HG02763 (cell line): ENCODE results near the gene IDUA.
A peak's percentile ranks its signal among the peaks of the same experiment; 100 is the strongest.
"Not testable (repeated sequence)": the region's sequence is repeated elsewhere in the genome, so short reads cannot be mapped to it uniquely, and the experiment has no call there.

Experiments used
- ATAC-seq: cut with Tn5 transposase; IDR thresholded peaks from one replicate; pipeline ENCODE4 v1.9.1; 2021; ENCODE audit warnings: mild to moderate bottlenecking, moderate library complexity; ENCODE audit not compliant: unreplicated experiment

Gene IDUA

DNA sequence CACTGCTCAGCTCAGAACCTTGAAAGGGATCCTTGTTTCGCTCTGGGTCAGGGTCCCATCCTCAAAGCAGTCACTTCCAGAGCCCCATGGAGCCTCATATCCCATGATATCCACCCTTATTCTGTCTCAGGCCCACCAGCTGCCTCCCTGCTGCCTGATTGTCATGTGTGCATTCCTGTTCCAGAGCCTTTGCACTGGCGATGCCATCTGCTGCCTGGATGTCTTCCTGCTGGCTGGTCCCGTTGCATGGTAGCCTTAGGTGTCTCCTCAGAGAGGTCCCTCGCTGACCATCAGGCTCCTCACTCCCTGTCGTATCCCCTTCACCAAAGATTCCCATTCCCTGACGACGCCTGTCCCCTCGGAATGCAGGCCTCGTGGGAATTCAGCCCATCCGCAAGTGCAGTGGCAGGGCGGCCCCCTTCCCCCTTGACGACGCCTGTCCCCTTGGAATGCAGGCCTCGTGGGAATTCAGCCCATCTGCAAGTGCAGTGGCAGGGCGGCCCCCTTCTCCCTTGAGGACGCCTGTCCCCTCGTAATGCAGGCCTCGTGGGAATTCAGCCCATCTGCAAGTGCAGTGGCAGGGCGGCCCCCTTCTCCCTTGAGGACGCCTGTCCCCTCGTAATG, 12.5 kb downstream of the IDUA start:
- ATAC-seq, result not testable (repeated sequence)

DNA sequence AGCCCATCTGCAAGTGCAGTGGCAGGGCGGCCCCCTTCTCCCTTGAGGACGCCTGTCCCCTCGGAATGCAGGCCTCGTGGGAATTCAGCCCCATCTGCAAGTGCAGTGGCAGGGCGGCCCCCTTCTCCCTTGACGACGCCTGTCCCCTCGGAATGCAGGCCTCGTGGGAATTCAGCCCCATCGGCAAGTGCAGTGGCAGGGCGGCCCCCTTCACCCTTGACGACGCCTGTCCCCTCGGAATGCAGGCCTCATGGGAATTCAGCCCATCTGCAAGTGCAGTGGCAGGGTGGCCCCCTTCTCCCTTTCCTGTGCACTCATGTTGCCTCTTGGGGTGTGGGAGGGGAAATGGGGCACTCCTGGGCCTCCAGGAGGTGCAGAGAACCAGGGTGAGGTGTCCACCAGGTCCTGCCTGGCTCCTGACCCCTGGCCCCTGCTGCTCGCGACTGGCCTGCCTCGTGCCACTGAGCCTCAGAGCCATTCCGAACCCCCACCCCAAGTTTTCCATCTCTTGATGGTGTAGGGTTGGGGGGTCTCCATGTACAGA, 13.1 kb downstream of the IDUA start:
- no peak for ATAC-seq

DNA sequence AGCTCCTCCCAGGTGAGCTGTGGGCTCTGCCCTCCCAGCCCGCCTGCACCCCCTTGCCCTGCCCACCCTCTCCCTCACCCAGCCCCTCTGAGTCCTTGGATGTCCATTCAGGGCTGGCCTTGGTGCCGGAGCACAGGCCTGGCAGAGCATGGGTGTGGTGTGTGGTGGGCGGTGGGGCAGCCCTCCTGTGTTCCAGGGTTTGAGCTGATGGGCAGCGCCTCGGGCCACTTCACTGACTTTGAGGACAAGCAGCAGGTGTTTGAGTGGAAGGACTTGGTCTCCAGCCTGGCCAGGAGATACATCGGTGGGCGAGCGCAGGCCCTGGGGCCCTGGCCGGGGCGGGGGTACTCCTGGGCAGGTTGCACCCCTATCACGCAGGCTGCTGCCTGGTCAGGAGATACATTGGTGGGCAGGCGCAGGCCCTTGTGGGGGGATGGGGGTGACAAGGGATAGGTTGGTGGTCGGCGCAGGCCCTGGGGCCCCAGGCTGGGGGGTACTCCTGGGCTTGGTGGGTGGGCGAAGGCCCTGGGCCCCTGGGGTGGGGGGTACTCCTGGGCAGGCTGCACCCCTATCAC, 13.9 kb downstream of the IDUA start:
- no peak for ATAC-seq

DNA sequence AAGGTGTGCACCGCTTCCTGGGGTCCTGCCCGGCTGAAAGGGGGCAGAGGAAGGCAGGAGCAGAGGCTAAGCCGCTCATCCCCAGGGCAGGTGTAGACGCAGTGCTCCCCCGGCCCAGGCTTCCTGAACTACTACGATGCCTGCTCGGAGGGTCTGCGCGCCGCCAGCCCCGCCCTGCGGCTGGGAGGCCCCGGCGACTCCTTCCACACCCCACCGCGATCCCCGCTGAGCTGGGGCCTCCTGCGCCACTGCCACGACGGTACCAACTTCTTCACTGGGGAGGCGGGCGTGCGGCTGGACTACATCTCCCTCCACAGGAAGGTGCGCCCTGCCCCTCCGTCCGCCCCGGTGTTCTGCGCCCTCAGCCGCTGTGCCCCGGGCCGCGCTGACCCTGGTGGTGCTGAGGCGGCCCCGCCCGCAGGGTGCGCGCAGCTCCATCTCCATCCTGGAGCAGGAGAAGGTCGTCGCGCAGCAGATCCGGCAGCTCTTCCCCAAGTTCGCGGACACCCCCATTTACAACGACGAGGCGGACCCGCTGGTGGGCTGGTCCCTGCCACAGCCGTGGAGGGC, 14.8 kb downstream of the IDUA start:
- no peak for ATAC-seq

DNA sequence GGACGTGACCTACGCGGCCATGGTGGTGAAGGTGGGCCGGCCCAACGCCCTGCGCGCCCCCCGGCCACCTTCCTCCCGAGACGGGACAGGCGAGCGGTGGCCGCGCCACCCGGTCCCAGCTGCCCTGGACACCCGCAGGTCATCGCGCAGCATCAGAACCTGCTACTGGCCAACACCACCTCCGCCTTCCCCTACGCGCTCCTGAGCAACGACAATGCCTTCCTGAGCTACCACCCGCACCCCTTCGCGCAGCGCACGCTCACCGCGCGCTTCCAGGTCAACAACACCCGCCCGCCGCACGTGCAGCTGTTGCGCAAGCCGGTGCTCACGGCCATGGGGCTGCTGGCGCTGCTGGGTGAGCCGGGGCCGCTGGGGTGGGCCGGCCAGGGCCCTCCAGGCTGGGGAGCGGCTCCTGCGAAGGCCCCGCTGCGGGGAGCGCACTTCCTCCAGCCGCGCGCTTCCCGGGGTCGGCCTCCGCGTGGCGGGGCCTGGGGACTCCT, 15.3 kb downstream of the IDUA start:
- no peak for ATAC-seq

DNA sequence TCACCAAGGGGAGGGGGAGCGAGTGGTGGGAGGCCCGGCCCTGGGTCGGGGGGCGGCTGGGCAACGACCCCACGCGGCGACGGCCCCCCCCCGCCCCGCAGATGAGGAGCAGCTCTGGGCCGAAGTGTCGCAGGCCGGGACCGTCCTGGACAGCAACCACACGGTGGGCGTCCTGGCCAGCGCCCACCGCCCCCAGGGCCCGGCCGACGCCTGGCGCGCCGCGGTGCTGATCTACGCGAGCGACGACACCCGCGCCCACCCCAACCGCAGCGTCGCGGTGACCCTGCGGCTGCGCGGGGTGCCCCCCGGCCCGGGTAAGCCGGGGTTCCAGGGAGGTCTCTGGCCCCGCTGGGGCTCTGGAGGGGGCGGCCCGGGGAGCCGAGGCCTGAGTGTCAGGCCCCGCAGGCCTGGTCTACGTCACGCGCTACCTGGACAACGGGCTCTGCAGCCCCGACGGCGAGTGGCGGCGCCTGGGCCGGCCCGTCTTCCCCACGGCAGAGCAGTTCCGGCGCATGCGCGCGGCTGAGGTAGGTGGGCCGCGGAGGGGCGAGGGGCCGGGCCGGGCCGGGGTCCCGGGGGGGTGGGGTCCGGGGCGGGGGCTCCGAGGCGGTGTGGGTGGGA, 15.9 kb downstream of the IDUA start:
- ATAC-seq, result no peak

DNA sequence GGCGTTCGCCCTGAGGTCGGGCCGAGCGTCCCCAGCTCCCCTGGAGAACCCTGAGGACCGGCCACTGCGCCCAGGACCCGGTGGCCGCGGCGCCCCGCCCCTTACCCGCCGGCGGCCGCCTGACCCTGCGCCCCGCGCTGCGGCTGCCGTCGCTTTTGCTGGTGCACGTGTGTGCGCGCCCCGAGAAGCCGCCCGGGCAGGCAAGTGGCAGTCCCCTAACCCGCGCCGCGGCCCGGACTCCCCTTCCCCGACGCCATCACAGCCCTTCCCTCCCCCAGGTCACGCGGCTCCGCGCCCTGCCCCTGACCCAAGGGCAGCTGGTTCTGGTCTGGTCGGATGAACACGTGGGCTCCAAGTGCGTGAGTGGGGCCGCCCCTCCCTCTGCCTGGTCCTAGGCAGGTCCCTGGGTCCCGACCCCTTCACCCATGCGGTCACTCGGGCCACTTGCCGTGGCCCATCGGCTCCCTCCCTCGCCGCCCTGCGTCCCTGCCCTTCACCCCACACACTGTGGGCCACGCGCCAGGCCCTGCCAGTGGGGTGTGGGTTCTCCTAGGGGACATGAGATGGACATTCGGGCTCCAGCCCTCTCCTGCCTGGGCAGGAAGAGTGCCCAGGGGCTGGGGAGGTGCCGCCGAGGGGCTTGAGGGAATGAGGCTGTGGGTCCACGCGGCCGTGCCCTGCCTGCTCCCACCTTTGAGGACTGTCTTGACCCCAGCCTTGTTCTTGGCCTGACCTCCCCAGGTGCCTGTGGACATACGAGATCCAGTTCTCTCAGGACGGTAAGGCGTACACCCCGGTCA, 16.6 kb downstream of the IDUA start:
- ATAC-seq, result no peak

DNA sequence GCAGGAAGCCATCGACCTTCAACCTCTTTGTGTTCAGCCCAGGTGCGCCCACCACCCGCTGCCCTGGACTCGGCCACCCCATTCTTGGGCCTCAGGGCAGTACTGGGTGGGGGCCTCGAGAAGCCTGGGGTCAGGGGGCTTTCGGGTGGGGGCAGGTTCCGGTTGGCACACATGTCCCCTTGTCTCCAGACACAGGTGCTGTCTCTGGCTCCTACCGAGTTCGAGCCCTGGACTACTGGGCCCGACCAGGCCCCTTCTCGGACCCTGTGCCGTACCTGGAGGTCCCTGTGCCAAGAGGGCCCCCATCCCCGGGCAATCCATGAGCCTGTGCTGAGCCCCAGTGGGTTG, 17.2 kb downstream of the IDUA start:
- no peak for ATAC-seq

DNA sequence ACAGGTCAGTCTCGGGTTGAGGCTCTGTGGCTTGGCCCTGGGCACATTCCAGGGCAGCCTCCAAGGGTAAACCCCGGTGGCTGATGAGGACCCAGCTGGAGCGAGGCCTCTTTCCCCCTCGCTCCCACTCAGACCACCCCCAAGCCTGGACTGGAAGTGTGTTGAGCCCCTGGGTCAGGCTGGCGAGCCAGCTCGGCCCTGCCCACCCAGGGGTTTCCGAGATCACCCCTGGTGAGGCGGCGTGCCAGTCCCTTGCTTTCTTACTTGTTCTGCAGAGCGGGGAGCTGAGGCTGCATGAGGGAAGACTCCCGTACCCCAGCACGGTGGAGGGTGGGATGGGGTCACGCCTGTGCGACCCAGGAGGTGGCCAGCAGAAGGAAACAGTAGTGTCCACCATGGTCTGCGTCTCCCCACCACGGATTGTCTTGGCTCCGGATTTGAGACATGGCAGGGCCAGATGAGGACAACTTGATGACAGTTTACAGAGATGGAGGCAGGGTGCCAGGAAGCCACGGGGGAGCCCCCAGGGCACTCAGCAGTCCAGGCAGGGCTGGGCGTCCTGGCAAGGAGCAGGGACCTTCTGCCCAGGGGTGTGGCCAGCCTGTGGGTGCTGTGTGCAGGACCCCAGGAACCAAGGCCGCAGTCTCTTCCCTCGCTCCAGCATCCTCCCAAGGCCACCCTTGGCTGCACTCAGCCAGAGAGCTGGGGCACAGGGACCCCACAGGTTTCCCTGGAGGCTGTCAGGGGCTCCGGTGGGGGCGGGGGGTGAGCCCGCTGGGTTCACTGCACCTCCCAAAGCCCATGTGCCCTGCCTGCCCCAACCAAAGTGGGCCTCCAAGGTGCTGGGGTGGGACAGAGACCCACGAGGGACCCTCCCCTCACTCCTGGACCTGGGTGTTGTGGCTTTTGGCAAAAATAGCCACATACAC, 18.0 kb downstream of the IDUA start:
- ATAC-seq, result no peak

DNA sequence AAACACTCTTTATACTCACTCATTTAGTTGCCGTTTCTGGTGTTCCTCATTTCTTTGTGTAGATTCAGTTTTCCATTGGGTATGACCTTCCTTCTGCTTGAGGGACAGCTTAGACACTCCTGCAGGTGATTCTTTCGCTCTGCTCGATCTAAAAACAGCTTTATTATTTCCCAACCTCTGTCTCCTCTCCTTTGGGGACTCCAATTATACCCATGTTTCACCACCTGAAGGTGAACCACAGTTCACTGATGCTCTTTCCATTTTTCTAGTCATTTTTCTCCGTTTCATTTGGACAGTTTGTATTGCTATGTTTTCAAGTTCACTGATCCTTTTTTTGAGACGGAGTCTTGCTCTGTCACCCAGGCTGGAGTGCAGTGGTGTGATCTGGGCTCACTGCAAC, 20.0 kb downstream of the IDUA start:
- ATAC-seq, result no peak

DNA sequence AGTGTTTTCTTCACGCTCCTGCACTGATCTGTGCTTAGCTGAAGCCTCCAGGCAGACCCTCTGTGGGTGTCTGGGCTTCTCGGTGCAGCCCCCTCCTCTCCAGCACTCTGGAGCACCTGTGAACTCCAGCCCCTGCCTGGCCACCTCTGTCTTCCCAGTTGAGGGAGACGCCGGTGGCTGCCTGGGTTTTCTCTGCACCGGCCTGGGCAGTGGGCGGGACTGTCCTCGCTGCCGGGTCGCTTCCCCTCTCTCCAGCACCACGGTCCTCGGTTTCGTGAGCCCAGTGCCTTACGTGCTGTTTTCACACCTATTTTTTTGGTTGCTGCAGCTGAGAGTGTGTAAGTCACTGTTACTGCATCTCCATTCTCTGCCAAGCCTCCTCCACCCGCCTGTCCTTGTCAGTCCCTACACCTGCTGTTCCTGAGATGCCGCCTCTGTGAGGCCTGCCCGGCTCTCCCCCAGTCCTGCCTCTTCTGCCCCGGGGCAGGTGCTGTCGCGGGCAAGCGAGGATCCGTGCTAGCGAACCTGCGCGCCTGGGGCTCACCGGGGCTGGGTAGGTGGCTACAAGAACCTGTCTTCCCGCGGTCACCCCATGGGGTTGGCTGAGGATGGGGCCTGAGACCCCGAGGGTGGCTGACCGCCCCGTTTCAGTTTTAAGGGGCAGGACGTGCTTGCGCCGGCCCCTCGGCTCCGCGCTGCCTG, 22.1 kb downstream of the IDUA start:
- no peak for ATAC-seq

DNA sequence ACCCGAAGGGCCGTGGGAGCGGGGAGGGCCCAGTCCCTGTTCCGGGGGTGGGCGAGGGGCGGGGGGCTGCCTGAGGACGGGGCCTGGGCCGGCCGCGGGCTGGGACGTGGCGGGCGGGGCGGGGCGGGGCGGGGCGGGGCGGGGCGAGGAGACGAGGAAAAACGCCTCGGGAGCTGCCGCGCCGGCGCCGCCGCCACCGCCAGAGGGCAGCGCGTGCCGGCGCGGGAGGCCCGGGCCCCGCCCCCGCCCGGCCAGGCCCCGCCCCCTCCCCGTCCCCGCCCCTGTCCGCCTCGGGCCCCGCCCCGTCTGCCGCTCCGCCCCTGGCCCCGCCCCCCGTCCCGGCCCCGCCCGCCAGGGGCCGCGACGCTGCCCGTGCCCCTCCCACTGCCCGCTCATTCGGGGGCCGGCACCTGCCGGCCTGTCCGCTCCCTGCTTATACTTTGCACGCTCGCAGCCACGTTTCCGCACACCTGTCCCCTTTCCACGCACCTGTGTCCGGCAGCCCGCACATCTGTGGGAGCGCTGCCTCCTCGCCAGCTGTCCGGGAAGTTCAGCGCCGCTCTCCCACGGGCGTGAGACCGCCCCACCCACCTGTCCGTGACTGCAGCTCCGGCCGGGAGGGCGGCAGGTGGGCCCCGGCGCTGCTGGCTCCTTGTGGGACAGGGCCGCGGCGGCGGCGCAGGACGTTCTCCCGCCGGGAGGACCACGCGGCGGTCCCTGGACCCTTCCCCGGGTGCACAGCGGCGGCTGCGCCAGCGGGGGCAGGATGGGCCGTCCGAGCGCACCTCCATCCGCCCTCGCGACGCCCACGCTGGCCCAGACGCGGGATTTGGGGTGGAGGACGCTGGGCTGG, 22.9 kb downstream of the IDUA start:
- ATAC-seq, result peak; percentile 39

DNA sequence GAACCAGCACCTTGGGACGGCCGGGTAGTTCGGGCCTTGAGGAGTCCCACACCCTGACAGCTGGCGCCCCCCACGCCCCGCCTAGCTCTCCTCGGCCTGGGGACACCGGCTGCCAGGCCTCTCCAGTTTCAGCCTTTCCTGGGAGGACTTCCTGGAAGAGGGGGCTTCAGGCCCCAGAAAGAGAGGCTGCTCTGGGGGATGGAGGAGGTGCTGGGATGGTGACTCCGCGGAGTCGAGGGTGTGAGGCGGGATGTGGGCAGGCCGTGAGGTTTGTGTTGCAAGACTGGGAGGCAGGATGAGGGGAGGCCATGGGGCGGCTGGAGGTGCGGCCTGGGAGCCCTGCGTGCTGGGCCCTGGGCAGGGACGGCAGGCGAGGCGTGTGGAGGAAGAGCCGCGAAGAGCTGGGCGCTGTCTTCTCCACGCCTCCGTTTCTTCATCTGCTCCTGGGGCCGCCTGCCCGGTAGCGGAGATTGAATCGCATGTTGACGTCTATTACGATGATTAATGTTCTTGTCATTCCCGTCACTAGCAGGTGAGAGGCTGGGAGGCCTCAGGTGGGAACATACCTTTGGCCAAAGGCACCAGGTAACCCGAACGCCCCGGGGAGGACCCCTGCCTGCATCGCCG, 23.7 kb downstream of the IDUA start:
- ATAC-seq, result no peak

DNA sequence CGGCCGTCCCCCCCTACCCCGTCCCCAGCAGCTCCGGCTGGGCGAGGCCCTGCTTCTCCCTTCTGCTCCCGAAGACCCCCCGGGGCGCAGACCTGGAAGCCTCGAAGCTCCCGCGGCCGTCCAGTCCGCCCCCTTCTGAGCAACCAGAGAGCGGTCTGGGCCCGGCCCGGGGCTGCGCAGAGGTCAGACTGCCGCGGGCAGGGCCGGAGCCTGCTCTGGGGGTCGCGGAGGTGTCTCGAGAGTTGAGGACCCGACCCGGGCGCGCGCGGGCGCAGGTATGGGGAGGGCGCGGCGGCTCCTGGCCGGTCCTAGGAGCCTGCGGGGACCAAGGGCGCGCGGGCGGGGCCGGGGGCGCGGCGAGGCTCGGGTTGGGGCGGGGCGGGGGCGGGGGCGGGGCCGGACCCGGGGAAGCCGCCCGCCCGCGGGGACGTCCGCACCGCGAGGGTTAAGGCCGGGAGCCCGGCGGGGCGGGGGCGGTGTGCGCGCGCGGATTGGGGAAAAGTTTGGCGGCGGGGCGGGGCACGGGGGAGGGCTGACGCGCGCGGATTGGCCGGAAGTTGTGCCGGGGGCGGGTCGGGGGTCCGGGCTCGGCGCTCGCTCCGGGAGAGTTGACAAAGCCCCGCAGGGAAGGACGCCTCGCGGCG, 24.3 kb downstream of the IDUA start, which contains the start of gene FGFRL1:
Gene FGFRL1 (plus strand): TSS at position 605 of the 644 bp plus-strand sequence. CDS start 860 bp downstream, outside the sequence.
- peak; percentile 35 for ATAC-seq

DNA sequence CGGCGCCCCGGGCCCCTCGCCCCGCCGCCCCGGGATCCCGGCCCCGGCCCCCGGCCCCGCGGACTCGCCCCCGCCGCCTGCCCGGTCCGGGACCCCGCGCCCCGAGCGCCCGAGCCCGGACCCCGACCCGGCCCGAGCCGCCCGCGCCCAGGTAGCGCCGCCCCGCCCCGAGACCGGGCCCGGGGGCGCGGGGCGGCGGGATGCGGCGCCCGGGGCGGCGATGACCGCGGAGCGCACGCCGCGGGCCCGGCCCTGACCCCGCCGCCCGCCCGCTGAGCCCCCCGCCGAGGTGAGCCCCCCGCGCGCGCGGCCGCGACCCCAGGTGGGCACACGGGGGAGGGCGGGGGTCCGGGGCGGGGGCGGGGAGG, 24.8 kb downstream of the IDUA start:
- ATAC-seq, result no peak

DNA sequence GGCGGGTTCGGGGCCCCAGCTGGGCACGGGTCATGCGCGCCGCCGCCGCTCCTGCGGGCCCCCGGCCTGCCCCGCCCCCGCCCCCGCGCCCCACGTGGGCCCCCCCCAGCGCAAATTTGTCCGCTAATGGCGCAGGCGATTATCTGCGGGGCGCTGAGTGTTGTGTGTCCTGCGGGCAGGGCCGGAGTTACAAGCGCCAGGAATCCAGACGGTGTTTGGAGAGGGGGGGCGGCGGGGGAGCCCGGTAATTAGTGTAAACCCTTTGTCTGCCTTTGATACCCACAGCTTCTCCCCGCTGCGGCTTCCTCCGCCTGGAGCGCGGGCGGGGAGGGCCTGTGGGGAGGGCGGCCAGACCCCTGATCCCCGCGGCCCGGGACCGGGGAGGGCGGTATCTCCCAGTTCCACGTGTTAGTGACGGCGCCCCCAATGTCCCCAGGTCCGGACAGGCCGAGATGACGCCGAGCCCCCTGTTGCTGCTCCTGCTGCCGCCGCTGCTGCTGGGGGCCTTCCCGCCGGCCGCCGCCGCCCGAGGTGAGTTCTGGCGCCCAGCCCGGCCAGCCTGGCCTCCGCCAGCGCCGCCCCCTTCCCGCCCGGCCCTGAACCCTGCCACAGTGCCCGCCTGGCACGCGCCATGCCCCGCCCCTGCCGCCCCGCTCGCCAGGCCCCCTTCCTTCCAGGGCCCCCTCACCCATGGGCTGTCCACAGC, 25.3 kb downstream of the IDUA start:
- no peak for ATAC-seq
